Stimulated activated CD4-positive, alpha-beta T cell treated with anti-CD3 and anti-CD28 coated beads, Interleukin-12 subunit alpha, Interleukin-12 subunit beta, amount 100 ng/mL, for 24 hours (primary cell): ENCODE data around the gene STRIP1.
"Not testable (repeated sequence)": the region's sequence is repeated elsewhere in the genome, so short reads cannot be mapped to it uniquely, and the experiment has no call there.

Experiments
- DNase-seq, 2 experiments: peaks; one replicate each; pipeline ENCODE4 v3.0.0-alpha.2; 2020; ENCODE audit warnings: low read depth in 2 of 2

STRIP1 gene

DNA sequence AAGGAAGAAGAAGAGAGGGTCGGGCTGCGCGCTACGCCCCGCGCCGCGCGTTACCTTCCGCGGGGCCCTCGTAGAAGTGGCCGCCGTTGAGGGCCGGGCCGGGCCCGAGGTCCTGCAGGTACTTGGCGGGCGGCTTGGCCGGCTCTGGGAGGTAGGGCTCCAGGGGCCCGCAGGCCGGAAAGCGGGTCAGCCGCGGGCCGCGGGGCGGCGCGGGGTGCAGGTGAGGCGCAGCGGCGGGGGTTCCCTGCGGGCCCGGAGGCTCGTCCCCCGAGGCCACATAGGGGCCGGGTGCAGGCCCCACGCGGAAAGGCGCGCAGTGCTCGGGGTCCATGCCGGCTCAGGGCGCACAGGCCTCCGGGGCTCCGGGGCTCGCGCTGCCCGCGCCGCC lies 35.9 kb downstream of the STRIP1 start:
- no peak for DNase-seq

GRCh38 chr1:110070671-110071242 lies 36.3 kb downstream of the STRIP1 start, which contains the start of gene ALX3:
Gene ALX3, minus strand, starts transcription at chr1:110070672. Its CDS starts 60 bp downstream, at chr1:110070612.
- no peak for DNase-seq

DNA sequence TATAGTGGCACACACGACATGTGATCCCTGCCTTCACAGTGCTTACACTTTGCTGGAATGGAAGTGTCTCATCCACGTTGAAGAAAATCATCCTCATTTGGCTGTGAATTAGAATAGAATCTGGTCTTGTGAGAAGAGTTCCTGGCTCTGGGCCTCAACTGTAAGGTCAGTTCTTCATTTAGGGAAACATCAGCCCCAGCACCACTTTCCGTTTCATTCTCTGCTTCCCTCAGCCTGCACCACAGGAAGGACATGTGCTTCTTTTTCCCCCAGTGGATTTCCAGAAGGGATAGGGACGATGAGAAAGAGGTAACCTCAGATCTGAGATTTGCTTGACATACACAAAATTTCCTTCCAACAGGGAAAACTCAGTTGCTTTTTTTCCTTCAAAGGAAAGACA lies 39.7 kb downstream of the STRIP1 start:
- no peak for DNase-seq

- DNase-seq: no peak
Observed at GRCh38 chr1:110076789-110077500, 42.5 kb downstream of the STRIP1 start.

- DNase-seq: not testable (repeated sequence)
Observed at GRCh38 chr1:110079995-110080394, 45.6 kb downstream of the STRIP1 start.

GRCh38 chr1:110081061-110081460 lies 46.6 kb downstream of the STRIP1 start:
- DNase-seq: no peak

GRCh38 chr1:110082477-110082876 lies 48.1 kb downstream of the STRIP1 start:
- no peak for DNase-seq

- no peak for DNase-seq
Observed at GRCh38 chr1:110083061-110083865, 48.8 kb downstream of the STRIP1 start.

GRCh38 chr1:110083866-110084226 lies 49.4 kb downstream of the STRIP1 start:
- no peak for DNase-seq

DNA sequence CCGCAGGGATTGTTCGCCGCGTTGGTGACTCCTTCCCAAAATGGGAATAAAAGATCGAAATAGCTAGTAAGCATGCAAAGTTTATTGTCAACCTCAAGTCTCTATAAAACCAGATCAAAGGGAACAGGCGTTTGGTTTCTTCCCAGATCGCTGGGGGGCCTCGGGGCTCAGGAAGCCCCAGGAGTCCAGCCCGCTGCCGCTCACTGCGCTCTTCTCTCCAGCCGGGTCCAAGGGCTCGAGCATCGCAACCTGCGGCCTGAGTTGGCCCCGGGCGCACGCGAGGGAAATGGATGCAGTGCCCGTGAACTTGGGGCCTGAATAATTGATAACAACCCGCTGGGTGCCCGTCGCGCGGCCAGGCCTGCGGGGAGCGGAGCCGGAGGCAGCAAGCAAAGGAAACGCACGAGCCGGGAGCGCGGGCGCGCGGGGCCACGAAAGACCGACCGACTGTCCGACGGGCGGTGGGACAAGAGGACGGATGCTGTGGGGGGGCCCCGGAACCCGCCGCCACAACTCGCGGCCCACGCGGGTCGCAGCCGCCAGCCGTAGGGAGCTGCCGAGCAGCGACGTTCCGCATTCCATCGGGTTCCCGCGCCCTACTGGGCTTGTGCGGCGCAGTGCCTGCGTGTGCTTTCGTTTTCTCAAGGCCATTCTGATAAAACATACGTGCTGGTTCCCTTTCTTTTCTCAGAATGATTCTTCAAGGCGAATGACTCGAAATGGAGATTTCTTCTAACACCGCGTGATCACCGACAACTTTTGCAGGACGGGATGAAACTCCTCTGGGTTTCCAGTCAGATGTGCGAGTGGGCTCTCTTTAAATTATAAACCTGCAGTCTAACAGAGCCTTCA lies 50.0 kb downstream of the STRIP1 start:
- DNase-seq: no peak

GRCh38 chr1:110085671-110086070 lies 51.2 kb downstream of the STRIP1 start:
- DNase-seq: no peak

GRCh38 chr1:110086961-110087360 lies 52.5 kb downstream of the STRIP1 start:
- DNase-seq: no peak

DNA sequence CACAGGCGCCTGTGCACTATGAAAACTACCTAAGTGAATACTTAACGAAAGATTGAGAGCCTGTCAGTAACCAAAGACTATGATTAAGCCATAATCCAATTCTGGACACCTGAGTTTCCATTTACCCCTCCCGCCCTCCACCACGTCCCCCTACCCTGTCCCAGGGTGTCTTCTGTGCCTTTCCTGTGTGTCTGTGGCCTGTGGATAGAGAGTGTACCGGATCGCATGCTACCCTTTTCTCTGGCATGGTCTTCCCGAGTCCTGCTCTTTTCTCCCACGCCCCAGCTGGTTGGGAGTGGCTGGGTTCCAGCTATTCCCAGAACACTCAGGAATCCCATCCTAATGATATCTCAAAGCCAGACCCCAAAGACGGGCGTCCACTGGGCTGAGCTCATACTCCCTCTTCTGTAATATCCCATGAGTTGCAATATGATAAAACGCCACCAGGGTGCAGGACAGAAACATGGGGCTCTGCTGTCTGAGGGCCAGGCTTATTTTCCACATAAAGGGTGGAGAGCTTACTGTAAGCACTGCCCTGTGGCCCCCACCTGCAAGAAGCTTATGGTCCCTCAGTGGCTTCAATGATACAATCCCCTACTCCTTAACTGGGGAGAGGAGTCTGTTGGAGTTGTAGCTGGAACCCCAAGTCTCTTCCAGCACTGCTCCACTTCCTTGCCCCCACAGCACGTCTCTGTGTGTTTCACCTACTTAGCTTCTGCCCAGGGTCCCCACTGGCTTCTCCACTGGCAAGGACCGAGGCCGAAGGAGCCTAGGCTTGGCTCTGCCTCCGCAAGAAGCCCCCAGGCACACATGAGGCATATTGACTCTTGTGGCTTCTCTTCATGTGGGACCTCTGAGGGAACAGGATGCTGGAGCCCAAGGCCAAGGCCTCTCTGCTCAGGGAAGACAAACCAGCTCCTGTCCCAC lies 53.7 kb downstream of the STRIP1 start:
- DNase-seq: no peak

- no peak for DNase-seq
Observed at GRCh38 chr1:110088739-110089316, 54.4 kb downstream of the STRIP1 start.

DNA sequence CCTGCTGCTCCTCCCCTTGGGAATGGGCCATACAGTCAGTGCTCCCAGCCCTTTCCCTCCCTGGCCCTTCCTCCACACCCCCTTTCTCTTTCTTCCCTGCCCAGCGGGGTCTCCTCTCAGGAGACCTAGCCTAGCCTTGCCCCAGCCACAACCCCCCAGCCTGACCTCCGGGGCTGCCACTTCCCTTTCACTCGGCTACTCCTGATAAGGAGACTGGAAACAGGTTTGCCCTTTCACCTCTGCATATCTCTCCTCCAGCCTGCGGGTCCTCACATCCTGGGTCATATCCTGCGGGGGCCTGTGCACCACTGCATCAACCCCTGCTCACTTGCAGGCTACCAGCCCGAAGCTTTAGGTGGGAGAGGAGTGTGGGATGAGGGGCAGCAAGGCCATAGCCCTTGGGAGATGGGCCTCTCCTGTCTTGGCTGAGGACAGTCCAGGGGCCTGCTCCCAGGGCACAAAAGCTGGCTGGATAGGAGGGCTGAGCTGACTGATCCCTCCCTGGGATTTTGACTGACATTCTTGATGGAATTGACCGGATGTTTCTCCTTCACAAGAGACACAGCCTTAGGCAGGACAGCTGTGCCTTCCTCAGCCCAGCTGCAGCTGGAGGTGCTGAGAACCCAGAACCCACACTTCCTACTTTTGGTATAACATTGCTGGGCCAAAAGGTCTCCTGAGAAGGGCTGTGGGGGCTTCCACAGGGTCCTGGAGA lies 55.3 kb downstream of the STRIP1 start:
- DNase-seq: no peak

- no peak for DNase-seq
Observed at GRCh38 chr1:110091381-110091780, 57.0 kb downstream of the STRIP1 start.

GRCh38 chr1:110091791-110092190 lies 57.4 kb downstream of the STRIP1 start:
- no peak for DNase-seq

DNA sequence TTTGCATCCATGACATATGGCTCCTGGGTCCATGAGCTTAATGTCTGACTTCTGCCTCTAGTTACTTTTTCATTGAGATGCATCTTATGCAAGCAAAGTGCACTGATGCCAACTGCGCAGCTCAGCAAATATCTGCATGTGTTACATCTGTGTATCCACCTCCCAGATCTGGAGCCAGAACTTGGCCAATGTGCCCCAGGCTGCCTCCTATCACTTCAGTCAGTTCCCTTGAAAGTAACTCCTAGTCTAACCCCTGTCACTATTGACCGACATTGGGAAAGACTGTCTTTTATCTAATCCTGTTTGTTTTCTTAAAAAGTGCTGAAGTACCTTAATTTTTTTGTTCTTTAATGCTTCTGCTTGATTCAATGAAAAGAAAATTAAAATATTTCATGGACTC lies 58.6 kb downstream of the STRIP1 start:
- DNase-seq: no peak

GRCh38 chr1:110094931-110095654 lies 60.7 kb downstream of the STRIP1 start:
- no peak for DNase-seq
